ENCODE data around the gene CD200. TPM values are rescaled to one million over a fixed set of nuclear protein-coding genes. Genes with fewer than 3 reads are reported as not detected.

Gene CD200
- total RNA-seq, 1 experiment from 2014 or later = not detected

DNA sequence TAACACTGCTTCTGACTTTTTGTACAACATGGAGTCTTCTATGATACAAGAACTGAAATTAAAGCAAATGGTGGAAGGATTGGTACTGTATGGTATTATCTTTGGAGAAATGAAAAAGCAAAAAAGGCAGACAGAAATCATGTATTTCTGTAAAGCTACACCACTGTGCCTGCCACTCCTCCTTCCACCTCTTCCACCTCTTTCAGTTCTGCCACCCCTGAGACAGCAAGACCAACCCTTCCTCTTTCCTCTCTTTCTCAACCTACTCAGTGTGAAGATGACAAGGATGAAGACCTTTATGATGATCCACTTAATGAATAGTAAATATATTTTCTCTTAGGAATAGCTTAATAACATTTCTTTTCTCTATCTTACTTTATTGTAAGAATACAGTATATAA, 57.0 kb downstream of the CD200 start:
- no TSS peak for BruUV-seq (replicated peaks)
- no peak for ATAC-seq
- H3K27me3 ChIP-seq (ENCODE audit: control insufficient read depth, insufficient read depth, low read length) = no peaks in the 10 kb centered on the region
- CTCF ChIA-PET = no interaction called here
- POLR2A ChIA-PET = no interaction called here
- no peaks in the 10 kb centered on the region for H3K9me3 ChIP-seq (ENCODE audit: control insufficient read depth, insufficient read depth, low read depth, low read length)
- no peaks in the 10 kb centered on the region for H3K36me3 ChIP-seq (ENCODE audit: control insufficient read depth, insufficient read depth, low read length)
- no peak for TF ChIP-seq TCF7L2 (IDR thresholded peaks at IDR 0.05; ENCODE audit: low read depth, low read length)
- no peak for TF ChIP-seq SIN3A (IDR thresholded peaks at IDR 0.05; ENCODE audit: borderline replicate concordance, insufficient read depth, low read depth, low read length)
- TF ChIP-seq POLR2AphosphoS5 (IDR thresholded peaks at IDR 0.05; ENCODE audit: low read depth, low read length) = no peak
- H3K4me3 ChIP-seq (ENCODE audit: low read depth in 2 of 2, low read length in 2 of 2) = no peak overlapping the region
- no peak overlapping the region for H3K27ac ChIP-seq (ENCODE audit: low read length)
- no peak for DNase-seq (ENCODE audit: low read depth, low spot score)
- intact Hi-C loops (cut with micrococcal nuclease; ENCODE audit: unreplicated experiment) (no loop called here), in situ Hi-C loops (cut with HindIII; ENCODE audit: low pct_unique_long_range_greater_than_20kb, low sequenced_read_pairs) (no loop called here)
- H3K4me1 ChIP-seq (ENCODE audit: control insufficient read depth, insufficient read depth, low read length) = no peaks in the 10 kb centered on the region

DNA sequence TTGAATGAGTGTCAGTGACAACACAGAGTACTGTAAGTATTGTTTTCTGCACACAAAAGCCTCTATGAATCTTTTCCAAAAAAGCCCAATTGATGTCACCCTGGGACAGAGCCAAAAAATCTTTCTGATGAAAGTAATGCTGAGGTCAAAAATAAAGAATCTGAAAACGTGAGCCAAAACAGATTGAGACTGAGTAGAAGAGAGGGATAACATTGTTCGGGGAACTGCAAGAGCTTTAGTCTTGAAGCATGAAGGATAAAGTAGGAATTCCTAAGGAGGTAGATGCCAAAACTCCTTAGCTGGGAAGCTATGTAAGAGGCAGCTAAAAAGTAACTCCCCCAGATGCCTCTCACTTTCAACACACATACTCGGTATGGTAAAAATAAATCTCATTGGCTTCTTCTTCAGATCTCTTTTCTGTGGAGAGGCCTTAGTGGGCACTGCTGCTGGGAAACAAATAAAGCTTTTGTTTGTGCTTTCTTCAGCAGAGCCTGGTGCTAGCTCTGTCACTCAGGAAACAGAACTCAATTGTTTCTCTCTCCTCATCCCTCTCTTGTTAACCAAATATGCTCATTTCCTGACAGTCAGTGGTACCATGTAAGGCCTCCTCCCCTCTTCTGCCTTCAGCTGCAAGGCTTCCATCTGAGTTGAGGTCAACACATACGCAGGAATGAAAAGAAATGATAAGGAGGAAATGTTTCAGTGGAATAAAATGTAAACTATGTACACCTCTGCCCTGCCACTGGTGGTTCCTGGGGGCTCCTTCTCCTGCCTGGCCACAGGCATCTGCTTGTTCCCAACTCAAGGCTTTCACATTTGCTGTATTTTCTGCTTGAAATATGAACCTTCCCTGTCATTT, 58.1 kb downstream of the CD200 start:
- no peak overlapping the region for H3K4me3 ChIP-seq (ENCODE audit: low read depth in 2 of 2, low read length in 2 of 2)
- CTCF ChIA-PET = no interaction called here
- TF ChIP-seq POLR2AphosphoS5 (IDR thresholded peaks at IDR 0.05; ENCODE audit: low read depth, low read length) = no peak
- POLR2A ChIA-PET = no interaction called here
- no peaks in the 10 kb centered on the region for H3K36me3 ChIP-seq (ENCODE audit: control insufficient read depth, insufficient read depth, low read length)
- no peaks in the 10 kb centered on the region for H3K27me3 ChIP-seq (ENCODE audit: control insufficient read depth, insufficient read depth, low read length)
- BruUV-seq (replicated peaks) = no TSS peak
- ATAC-seq = peak; percentile 63
- no peak overlapping the region for H3K27ac ChIP-seq (ENCODE audit: low read length)
- in situ Hi-C loops (cut with HindIII; ENCODE audit: low pct_unique_long_range_greater_than_20kb, low sequenced_read_pairs) (no loop called here), intact Hi-C loops (cut with micrococcal nuclease; ENCODE audit: unreplicated experiment) (no loop called here)
- no peaks in the 10 kb centered on the region for H3K9me3 ChIP-seq (ENCODE audit: control insufficient read depth, insufficient read depth, low read depth, low read length)
- no peaks in the 10 kb centered on the region for H3K4me1 ChIP-seq (ENCODE audit: control insufficient read depth, insufficient read depth, low read length)
- DNase-seq (ENCODE audit: low read depth, low spot score) = no peak

DNA sequence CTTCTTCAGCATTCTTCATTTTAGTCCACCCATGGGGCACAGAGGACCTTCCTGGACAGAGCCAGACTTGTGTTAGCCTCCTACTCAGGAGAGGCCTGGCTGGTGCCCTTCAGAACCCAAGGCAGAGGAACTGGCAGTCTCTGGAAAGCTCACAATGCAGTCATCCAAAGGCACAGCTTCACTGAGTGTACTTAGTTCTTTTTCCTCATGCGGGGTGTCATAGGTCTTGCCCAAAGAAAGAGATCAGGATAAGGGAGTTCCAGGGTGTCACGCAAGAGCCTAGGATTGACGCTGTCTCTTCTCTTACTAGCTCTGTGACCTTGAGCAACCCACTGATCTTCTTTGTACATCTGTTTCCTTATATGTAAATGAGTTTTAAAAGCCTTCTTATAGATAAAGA, 58.7 kb downstream of the CD200 start:
- BruUV-seq (replicated peaks) = no TSS peak
- peak; percentile 42 for ATAC-seq
- Histone ChIP-seq H3K27ac (ENCODE audit: low read length) (no peak overlapping the region), H3K4me3 (ENCODE audit: low read depth in 2 of 2, low read length in 2 of 2) (no peak overlapping the region), H3K9me3 (ENCODE audit: control insufficient read depth, insufficient read depth, low read depth, low read length) (no peaks in the 10 kb centered on the region), H3K36me3 (ENCODE audit: control insufficient read depth, insufficient read depth, low read length) (no peaks in the 10 kb centered on the region), H3K4me1 (ENCODE audit: control insufficient read depth, insufficient read depth, low read length) (no peaks in the 10 kb centered on the region), H3K27me3 (ENCODE audit: control insufficient read depth, insufficient read depth, low read length) (no peaks in the 10 kb centered on the region)
- ChIA-PET CTCF (no interaction called here), POLR2A (no interaction called here)
- TF ChIP-seq, protein P1, sequence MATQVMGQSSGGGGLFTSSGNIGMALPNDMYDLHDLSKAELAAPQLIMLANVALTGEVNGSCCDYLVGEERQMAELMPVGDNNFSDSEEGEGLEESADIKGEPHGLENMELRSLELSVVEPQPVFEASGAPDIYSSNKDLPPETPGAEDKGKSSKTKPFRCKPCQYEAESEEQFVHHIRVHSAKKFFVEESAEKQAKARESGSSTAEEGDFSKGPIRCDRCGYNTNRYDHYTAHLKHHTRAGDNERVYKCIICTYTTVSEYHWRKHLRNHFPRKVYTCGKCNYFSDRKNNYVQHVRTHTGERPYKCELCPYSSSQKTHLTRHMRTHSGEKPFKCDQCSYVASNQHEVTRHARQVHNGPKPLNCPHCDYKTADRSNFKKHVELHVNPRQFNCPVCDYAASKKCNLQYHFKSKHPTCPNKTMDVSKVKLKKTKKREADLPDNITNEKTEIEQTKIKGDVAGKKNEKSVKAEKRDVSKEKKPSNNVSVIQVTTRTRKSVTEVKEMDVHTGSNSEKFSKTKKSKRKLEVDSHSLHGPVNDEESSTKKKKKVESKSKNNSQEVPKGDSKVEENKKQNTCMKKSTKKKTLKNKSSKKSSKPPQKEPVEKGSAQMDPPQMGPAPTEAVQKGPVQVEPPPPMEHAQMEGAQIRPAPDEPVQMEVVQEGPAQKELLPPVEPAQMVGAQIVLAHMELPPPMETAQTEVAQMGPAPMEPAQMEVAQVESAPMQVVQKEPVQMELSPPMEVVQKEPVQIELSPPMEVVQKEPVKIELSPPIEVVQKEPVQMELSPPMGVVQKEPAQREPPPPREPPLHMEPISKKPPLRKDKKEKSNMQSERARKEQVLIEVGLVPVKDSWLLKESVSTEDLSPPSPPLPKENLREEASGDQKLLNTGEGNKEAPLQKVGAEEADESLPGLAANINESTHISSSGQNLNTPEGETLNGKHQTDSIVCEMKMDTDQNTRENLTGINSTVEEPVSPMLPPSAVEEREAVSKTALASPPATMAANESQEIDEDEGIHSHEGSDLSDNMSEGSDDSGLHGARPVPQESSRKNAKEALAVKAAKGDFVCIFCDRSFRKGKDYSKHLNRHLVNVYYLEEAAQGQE (IDR thresholded peaks at IDR 0.05; ENCODE audit: insufficient read depth in 1 of 2, low read depth in 2 of 2, low read length in 1 of 2) = no peak
- TF ChIP-seq POLR2AphosphoS5 (IDR thresholded peaks at IDR 0.05; ENCODE audit: low read depth, low read length) (no peak), SIN3A (IDR thresholded peaks at IDR 0.05; ENCODE audit: borderline replicate concordance, insufficient read depth, low read depth, low read length) (no peak), TCF7L2 (IDR thresholded peaks at IDR 0.05; ENCODE audit: low read depth, low read length) (no peak)
- TF ChIP-seq, protein P2, sequence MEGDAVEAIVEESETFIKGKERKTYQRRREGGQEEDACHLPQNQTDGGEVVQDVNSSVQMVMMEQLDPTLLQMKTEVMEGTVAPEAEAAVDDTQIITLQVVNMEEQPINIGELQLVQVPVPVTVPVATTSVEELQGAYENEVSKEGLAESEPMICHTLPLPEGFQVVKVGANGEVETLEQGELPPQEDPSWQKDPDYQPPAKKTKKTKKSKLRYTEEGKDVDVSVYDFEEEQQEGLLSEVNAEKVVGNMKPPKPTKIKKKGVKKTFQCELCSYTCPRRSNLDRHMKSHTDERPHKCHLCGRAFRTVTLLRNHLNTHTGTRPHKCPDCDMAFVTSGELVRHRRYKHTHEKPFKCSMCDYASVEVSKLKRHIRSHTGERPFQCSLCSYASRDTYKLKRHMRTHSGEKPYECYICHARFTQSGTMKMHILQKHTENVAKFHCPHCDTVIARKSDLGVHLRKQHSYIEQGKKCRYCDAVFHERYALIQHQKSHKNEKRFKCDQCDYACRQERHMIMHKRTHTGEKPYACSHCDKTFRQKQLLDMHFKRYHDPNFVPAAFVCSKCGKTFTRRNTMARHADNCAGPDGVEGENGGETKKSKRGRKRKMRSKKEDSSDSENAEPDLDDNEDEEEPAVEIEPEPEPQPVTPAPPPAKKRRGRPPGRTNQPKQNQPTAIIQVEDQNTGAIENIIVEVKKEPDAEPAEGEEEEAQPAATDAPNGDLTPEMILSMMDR (IDR thresholded peaks at IDR 0.05) = no peak
- intact Hi-C loops (cut with micrococcal nuclease; ENCODE audit: unreplicated experiment) (no loop called here), in situ Hi-C loops (cut with HindIII; ENCODE audit: low pct_unique_long_range_greater_than_20kb, low sequenced_read_pairs) (no loop called here)
- DNase-seq (ENCODE audit: low read depth, low spot score) = no peak
